ENCODE results near the gene EYA2.

EYA2 gene

GRCh38 chr20:47141350-47141921, 246.8 kb downstream of the EYA2 start:
- Histone ChIP-seq H4K20me1 (no peaks in the 10 kb centered on the region), H3K4me2 (no peak overlapping the region), H3K27me3 (no peaks in the 10 kb centered on the region), H3K27ac (no peak overlapping the region), H3K36me3 (no peaks in the 10 kb centered on the region), H3K9ac (no peak overlapping the region), H3K4me3 (no peak overlapping the region), H3K9me3 (no peaks in the 10 kb centered on the region; the same call in 1 of the 2 replicates), H3K4me1 (no peaks in the 10 kb centered on the region)
- TF ChIP-seq Cebpa-rat (IDR thresholded peaks at IDR 0.05), result no peak

GRCh38 chr20:47141941-47142773, 247.5 kb downstream of the EYA2 start:
- Histone ChIP-seq H3K27ac (no peak overlapping the region), H3K27me3 (no peaks in the 10 kb centered on the region), H3K4me3 (no peak overlapping the region), H3K9me3 (no peaks in the 10 kb centered on the region; the same call in 1 of the 2 replicates), H4K20me1 (no peaks in the 10 kb centered on the region), H3K36me3 (no peaks in the 10 kb centered on the region), H3K4me2 (no peak overlapping the region), H3K9ac (no peak overlapping the region), H3K4me1 (peaks cover under 1% of the 10 kb centered on the region; the same call in 1 of the 2 replicates)
- no peak for TF ChIP-seq Cebpa-rat (IDR thresholded peaks at IDR 0.05)

DNA sequence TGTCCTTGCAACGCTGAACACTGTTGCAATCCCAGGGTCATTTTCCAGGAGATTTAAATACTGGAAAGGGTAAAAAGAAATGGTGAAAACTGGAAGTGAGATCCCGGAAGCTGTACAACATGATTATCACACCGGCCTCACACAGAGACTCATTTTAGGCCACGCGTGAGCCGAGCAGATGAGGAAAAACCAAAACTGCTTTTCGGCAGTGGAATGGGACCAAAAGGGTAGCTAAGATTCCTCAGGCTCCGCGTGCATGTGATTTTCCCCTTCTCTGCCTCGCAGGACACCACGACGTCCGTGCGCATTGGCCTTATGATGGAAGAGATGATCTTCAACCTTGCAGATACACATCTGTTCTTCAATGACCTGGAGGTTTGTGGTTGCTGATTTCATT, 248.1 kb downstream of the EYA2 start:
- Histone ChIP-seq H3K9ac (no peak overlapping the region), H3K4me3 (no peak overlapping the region), H3K9me3 (no peaks in the 10 kb centered on the region; the same call in 1 of the 2 replicates), H4K20me1 (no peaks in the 10 kb centered on the region), H3K4me1 (peaks cover 5% of the 10 kb centered on the region; the same call in 1 of the 2 replicates), H3K36me3 (no peaks in the 10 kb centered on the region), H3K27me3 (no peaks in the 10 kb centered on the region), H3K4me2 (no peak overlapping the region), H3K27ac (no peak overlapping the region)
- TF ChIP-seq Cebpa-rat (IDR thresholded peaks at IDR 0.05), result no peak

DNA sequence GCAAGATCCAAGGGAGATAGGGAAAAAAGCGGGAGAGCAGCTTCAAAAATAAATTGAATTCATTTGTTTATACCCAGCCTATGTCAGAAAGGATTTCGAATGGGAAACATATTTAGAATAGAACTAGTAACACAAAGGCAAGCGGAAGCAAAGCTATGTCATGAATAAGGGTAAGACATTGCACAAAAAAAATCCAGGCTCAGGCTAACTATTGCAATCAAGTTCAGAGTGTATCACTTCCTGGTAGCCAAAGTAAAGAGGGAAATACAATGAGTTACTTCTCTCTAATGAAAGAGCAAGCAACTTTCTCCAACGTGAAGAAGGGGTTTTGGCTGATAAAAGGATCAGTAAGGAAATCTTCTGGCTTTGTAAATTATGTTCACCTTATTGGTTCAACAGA, 249.0 kb downstream of the EYA2 start:
- Histone ChIP-seq H3K27me3 (no peaks in the 10 kb centered on the region), H3K9ac (no peak overlapping the region), H3K4me2 (no peak overlapping the region), H3K27ac (no peak overlapping the region), H4K20me1 (no peaks in the 10 kb centered on the region), H3K4me3 (no peak overlapping the region), H3K36me3 (no peaks in the 10 kb centered on the region), H3K9me3 (no peaks in the 10 kb centered on the region; the same call in 1 of the 2 replicates), H3K4me1 (peaks cover 5% of the 10 kb centered on the region; the same call in 1 of the 2 replicates)
- TF ChIP-seq Cebpa-rat (IDR thresholded peaks at IDR 0.05), result no peak

- H3K9me3 ChIP-seq, result no peaks in the 10 kb centered on the region; the same call in 1 of the 2 replicates
- no peak for TF ChIP-seq Cebpa-rat (IDR thresholded peaks at IDR 0.05)
- no peaks in the 10 kb centered on the region for H4K20me1 ChIP-seq
- no peaks in the 10 kb centered on the region for H3K27me3 ChIP-seq
- H3K4me3 ChIP-seq, result no peak overlapping the region
- no peaks in the 10 kb centered on the region for H3K36me3 ChIP-seq
- H3K4me2 ChIP-seq, result no peak overlapping the region
- H3K4me1 ChIP-seq, result peaks cover 5% of the 10 kb centered on the region; the same call in 1 of the 2 replicates
- H3K27ac ChIP-seq, result no peak overlapping the region
- H3K9ac ChIP-seq, result no peak overlapping the region
Measured at GRCh38 chr20:47144463-47144862, 249.8 kb downstream of the EYA2 start.

GRCh38 chr20:47146686-47147085, 252.0 kb downstream of the EYA2 start:
- Histone ChIP-seq H3K27me3 (no peaks in the 10 kb centered on the region), H3K4me2 (no peak overlapping the region), H4K20me1 (no peaks in the 10 kb centered on the region), H3K9me3 (no peaks in the 10 kb centered on the region), H3K4me1 (peaks cover 5% of the 10 kb centered on the region; the same call in 1 of the 2 replicates), H3K36me3 (no peaks in the 10 kb centered on the region), H3K27ac (no peak overlapping the region), H3K9ac (no peak overlapping the region), H3K4me3 (no peak overlapping the region)
- no peak for TF ChIP-seq Cebpa-rat (IDR thresholded peaks at IDR 0.05)

DNA sequence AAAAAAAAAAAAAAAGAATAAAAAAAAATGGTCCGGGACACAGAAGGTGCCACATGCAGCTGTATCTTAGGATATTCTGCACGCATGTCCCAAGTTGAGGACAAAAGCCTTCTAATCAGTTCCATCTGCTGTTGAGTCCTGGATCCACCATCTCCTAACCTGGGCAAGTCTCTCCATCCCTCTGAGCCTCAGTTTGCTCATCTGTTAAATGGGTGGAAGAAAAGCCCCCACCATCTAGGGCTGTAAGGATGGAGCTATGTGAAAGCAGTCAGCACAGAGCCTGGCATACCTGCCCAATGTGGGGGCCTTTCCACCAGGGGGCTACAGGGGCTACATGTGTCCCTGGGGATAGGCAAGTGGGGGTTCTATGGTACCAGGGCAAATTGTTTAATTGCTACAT, 253.4 kb downstream of the EYA2 start:
- TF ChIP-seq Cebpa-rat (IDR thresholded peaks at IDR 0.05), result no peak
- Histone ChIP-seq H3K4me1 (peaks cover 5% of the 10 kb centered on the region; the same call in 1 of the 2 replicates), H3K4me2 (no peak overlapping the region), H4K20me1 (no peaks in the 10 kb centered on the region), H3K27ac (no peak overlapping the region), H3K9ac (no peak overlapping the region), H3K27me3 (no peaks in the 10 kb centered on the region), H3K4me3 (no peak overlapping the region), H3K9me3 (no peaks in the 10 kb centered on the region), H3K36me3 (no peaks in the 10 kb centered on the region)

GRCh38 chr20:47149939-47150338, 255.3 kb downstream of the EYA2 start:
- H3K27ac ChIP-seq, result no peak overlapping the region
- peaks cover 5% of the 10 kb centered on the region; the same call in 1 of the 2 replicates for H3K4me1 ChIP-seq
- H3K9me3 ChIP-seq, result no peaks in the 10 kb centered on the region
- no peak overlapping the region for H3K4me3 ChIP-seq
- TF ChIP-seq Cebpa-rat (IDR thresholded peaks at IDR 0.05), result no peak
- no peak overlapping the region for H3K4me2 ChIP-seq
- no peaks in the 10 kb centered on the region for H4K20me1 ChIP-seq
- no peaks in the 10 kb centered on the region for H3K27me3 ChIP-seq
- H3K9ac ChIP-seq, result no peak overlapping the region
- H3K36me3 ChIP-seq, result no peaks in the 10 kb centered on the region

DNA sequence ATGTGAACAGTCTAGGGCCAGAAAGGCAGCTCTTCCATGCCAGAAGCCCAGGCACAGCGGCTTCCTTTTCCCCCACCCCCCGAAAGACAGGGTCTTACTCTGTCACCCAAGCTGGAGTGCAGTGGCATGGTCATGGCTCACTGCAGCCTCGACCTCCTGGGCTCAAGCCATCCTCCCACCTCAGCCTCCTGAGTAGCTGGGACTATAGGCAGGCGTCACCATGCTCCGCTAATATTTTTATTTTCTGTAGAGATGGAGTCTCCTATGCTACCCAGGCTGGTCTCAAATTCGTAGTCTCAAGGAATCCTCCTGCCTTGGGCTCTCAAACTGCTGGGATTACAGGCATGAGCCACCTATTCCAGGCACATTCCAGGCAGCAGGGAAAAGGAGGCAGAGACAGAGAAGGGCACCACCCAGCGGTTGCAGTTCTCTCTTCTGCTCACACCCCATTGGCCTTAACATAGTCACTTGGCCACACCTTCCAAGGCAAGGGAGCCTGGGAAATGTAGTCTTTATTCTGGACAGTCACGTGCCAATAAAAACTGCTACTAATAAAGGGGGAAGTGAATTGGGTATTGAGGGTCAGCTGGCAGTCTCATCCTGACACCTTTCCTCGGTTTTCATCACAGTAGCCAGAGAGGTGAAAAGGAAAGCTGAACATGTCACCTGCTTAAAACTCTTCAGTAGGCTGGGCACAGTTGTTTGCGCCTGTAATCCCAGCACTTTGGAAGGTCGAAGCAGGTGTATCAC, 255.9 kb downstream of the EYA2 start:
- no peaks in the 10 kb centered on the region for H4K20me1 ChIP-seq
- no peaks in the 10 kb centered on the region for H3K36me3 ChIP-seq
- H3K9me3 ChIP-seq, result no peaks in the 10 kb centered on the region
- no peak overlapping the region for H3K9ac ChIP-seq
- no peak overlapping the region for H3K4me3 ChIP-seq
- no peak overlapping the region for H3K27ac ChIP-seq
- H3K27me3 ChIP-seq, result no peaks in the 10 kb centered on the region
- TF ChIP-seq Cebpa-rat (IDR thresholded peaks at IDR 0.05), result no peak
- H3K4me1 ChIP-seq, result peaks cover 5% of the 10 kb centered on the region; the same call in 1 of the 2 replicates
- H3K4me2 ChIP-seq, result no peak overlapping the region
